Measurements from ENCODE around the gene COL7A1. TPM values are rescaled to one million over a fixed set of nuclear protein-coding genes. Genes with fewer than 3 reads are reported as not detected.

COL7A1 gene
- total and polyA plus RNA-seq, 7 donors: 1.4 to 15.4 (median 3.0) TPM

DNA sequence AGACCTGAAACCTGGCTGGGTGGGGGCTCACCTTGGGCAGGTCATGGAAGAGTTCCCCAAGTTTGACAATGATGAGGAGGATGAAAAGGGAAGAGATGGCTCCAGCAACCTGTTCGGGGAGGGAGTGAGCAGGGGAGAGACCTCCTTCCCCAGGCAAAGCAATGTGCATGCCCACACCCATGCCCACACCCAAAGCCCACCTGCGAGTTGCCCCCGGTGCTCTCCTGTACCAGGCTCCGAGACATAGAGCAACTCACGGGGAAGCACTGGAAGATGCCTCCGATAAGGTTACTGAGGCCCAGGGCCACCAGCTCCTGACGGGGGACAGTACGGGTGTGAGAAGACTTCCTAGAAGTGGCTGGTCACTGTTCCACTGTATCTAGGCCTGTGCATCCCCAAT, 35.3 kb upstream of the COL7A1 start:
- intact Hi-C loops (cut with DNase I): no loop called here
- 97% methylated on average over 8 of the region's 8 CpGs for WGBS, 2 donors
- H3K4me1 ChIP-seq: peaks cover 0 to 16% (median 11%) of the 10 kb centered on the region in 4 donors
- no peaks in the 10 kb centered on the region for H3K9me3 ChIP-seq
- DNase-seq: no peak
- no peak overlapping the region for H3K27ac ChIP-seq
- no peaks in the 10 kb centered on the region for H3K27me3 ChIP-seq
- peaks cover 8 to 57% (median 27%) of the 10 kb centered on the region in 4 donors for H3K36me3 ChIP-seq
- H3K4me3 ChIP-seq: no peak overlapping the region
- no peak for TF ChIP-seq POLR2AphosphoS5 (IDR thresholded peaks at IDR 0.05)
- no peak for TF ChIP-seq POLR2A (IDR thresholded peaks at IDR 0.05)
- TF ChIP-seq CTCF (IDR thresholded peaks at IDR 0.05): no peak
- TF ChIP-seq EP300 (IDR thresholded peaks at IDR 0.05): no peak

DNA sequence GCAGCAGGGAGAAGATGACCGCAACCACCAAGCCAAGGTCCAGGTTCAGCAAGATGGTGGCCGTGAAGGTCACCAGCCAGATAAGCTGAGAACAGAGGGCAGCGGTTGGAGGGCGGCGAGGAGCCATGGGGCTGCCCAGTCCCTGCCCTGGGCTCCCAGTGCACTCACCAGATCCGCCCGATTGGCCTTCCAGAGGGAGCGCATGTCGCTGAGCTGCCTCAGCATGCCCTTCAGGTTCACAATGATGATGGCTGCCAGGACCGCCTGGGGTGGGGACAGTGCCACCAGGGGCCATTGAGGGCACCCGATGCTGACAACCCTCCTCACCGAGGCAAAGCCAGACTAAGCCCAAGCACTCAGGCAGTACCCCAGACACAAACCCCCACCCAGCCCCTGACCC, 34.8 kb upstream of the COL7A1 start:
- Histone ChIP-seq H3K36me3 (peaks cover 8 to 61% (median 27%) of the 10 kb centered on the region in 4 donors), H3K9me3 (no peaks in the 10 kb centered on the region), H3K27ac (no peak overlapping the region), H3K27me3 (no peaks in the 10 kb centered on the region), H3K4me1 (peaks cover 0 to 13% (median 11%) of the 10 kb centered on the region in 4 donors), H3K4me3 (no peak overlapping the region)
- no peak for DNase-seq
- intact Hi-C loops (cut with DNase I): no loop called here
- 96% methylated on average over 12 of the region's 12 CpGs for WGBS, 2 donors
- TF ChIP-seq POLR2A (IDR thresholded peaks at IDR 0.05) (no peak), CTCF (IDR thresholded peaks at IDR 0.05) (no peak), EP300 (IDR thresholded peaks at IDR 0.05) (no peak), POLR2AphosphoS5 (IDR thresholded peaks at IDR 0.05) (no peak)

- Histone ChIP-seq H3K27me3 (no peaks in the 10 kb centered on the region), H3K4me3 (no peak overlapping the region), H3K27ac (no peak overlapping the region), H3K9me3 (no peaks in the 10 kb centered on the region), H3K36me3 (peaks cover 8 to 61% (median 27%) of the 10 kb centered on the region in 4 donors), H3K4me1 (no peaks in the 10 kb centered on the region)
- no peak for DNase-seq
- no peak for TF ChIP-seq CTCF (IDR thresholded peaks at IDR 0.05)
- no peak for TF ChIP-seq EP300 (IDR thresholded peaks at IDR 0.05)
- no peak for TF ChIP-seq POLR2A (IDR thresholded peaks at IDR 0.05)
- TF ChIP-seq POLR2AphosphoS5 (IDR thresholded peaks at IDR 0.05): no peak
- intact Hi-C loops (cut with DNase I): no loop called here
- WGBS, 2 donors: 85 to 86% methylated on average over 13 of the region's 13 CpGs
Measured at GRCh38 chr3:48628277-48629017, 33.3 kb upstream of the COL7A1 start.

- Histone ChIP-seq H3K9me3 (no peaks in the 10 kb centered on the region), H3K27me3 (no peaks in the 10 kb centered on the region), H3K4me3 (no peak overlapping the region), H3K27ac (no peak overlapping the region), H3K36me3 (peaks cover 8 to 44% (median 21%) of the 10 kb centered on the region in 4 donors), H3K4me1 (no peaks in the 10 kb centered on the region)
- intact Hi-C loops (cut with DNase I): no loop called here
- no peak for DNase-seq
- TF ChIP-seq POLR2A (IDR thresholded peaks at IDR 0.05): no peak
- no peak for TF ChIP-seq EP300 (IDR thresholded peaks at IDR 0.05)
- no peak for TF ChIP-seq POLR2AphosphoS5 (IDR thresholded peaks at IDR 0.05)
- TF ChIP-seq CTCF (IDR thresholded peaks at IDR 0.05): no peak
- 95 to 97% methylated on average over 6 of the region's 6 CpGs for WGBS, 2 donors
Measured at GRCh38 chr3:48625600-48625999, 30.5 kb upstream of the COL7A1 start.
